Right forelimb (tissue), 1 donor: ENCODE measurements around the gene LHPP.

ENCODE experiments used
- DNase-seq: peaks from one replicate; pipeline ENCODE4 v3.0.0-alpha.2; 2018

The LHPP gene

GRCh38 chr10:124559372-124560132 lies 97.9 kb downstream of the LHPP start:
- DNase-seq: no peak

GRCh38 chr10:124560377-124561105 lies 98.9 kb downstream of the LHPP start:
- peak; percentile 61 for DNase-seq

GRCh38 chr10:124561206-124561605 lies 99.6 kb downstream of the LHPP start:
- DNase-seq: peak; percentile 43

- DNase-seq: no peak
Measured at GRCh38 chr10:124562425-124563060, 100.9 kb downstream of the LHPP start.

- DNase-seq: peak; percentile 20
Measured at GRCh38 chr10:124563320-124564040, 101.9 kb downstream of the LHPP start.

- peak; percentile 13 for DNase-seq
Measured at GRCh38 chr10:124564881-124565280, 103.3 kb downstream of the LHPP start.

GRCh38 chr10:124565565-124566221 lies 104.1 kb downstream of the LHPP start:
- DNase-seq: peak; percentile 72

- DNase-seq: peak; percentile 39
Measured at GRCh38 chr10:124566222-124566888, 104.7 kb downstream of the LHPP start.

- DNase-seq: peak; percentile 34
Measured at GRCh38 chr10:124566981-124567835, 105.6 kb downstream of the LHPP start.

GRCh38 chr10:124568339-124568738 lies 106.7 kb downstream of the LHPP start:
- peak; percentile 28 for DNase-seq

- peak; percentile 40 for DNase-seq
Measured at GRCh38 chr10:124568848-124569622, 107.4 kb downstream of the LHPP start.

GRCh38 chr10:124569623-124570470 lies 108.2 kb downstream of the LHPP start:
- DNase-seq: peak; percentile 28

GRCh38 chr10:124570646-124571045 lies 109.0 kb downstream of the LHPP start:
- no peak for DNase-seq

- peak; percentile 19 for DNase-seq
Measured at GRCh38 chr10:124572751-124573150, 111.1 kb downstream of the LHPP start.

- DNase-seq: peak; percentile 41
Measured at GRCh38 chr10:124573726-124574455, 112.3 kb downstream of the LHPP start.

- peak; percentile 32 for DNase-seq
Measured at GRCh38 chr10:124574456-124575070, 112.9 kb downstream of the LHPP start.

GRCh38 chr10:124575107-124576035 lies 113.7 kb downstream of the LHPP start:
- peak; percentile 36 for DNase-seq
